Measurements from ENCODE around the gene TMC8.

- TF ChIP-seq CTCF (IDR thresholded peaks at IDR 0.05) (no peak), EP300 (IDR thresholded peaks at IDR 0.05) (no peak), POLR2A (IDR thresholded peaks at IDR 0.05) (peak in 1 of 4 donors; percentile 41)
Measured at GRCh38 chr17:78173097-78173715, 42.6 kb downstream of the TMC8 start.

Data from upper lobe of left lung (tissue), 4 donors.